Stimulated activated CD4-positive, alpha-beta T cell treated with anti-CD3 and anti-CD28 coated beads, TNF-alpha, amount 100 ng/mL, for 1 hour (primary cell): ENCODE data around the gene SLC25A34.

Experiments used
- DNase-seq, 3 donors: peaks; one replicate each; pipeline ENCODE4 v3.0.0-alpha.2; 2020; ENCODE audit warnings: low read depth in 3 of 3, low spot score in 1 of 3

SLC25A34 gene

DNA sequence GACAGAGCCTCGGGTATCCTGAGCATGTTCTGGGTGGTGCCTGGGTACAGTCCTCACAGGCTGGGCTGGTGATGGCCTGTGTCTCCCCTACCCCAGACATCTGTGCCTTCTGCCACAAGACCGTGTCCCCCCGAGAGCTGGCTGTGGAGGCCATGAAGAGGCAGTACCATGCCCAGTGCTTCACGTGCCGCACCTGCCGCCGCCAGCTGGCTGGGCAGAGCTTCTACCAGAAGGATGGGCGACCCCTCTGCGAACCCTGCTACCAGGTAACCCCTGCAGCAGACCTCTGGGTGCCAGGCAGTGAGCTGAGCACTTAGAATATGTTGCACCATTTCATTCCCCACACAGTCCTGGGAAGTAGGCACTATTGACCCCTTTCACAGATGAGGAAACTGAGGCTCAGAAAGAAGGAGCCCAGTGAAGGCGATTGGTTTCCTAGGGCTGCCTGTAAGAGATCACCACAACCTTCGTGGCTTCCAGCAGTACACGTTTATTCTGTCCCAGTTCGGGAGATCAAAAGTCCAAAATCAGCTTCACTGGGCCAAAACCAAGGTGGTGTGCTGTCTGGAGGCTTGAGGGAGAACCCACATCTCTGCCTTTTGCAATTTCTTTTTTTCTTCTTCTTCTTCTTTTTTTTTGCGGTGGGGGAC is 34.4 kb downstream of the SLC25A34 start:
- DNase-seq, result no peak

- DNase-seq, result no peak
Measured at GRCh38 chr1:15771836-15772515, 35.9 kb downstream of the SLC25A34 start.

- no peak for DNase-seq
Measured at GRCh38 chr1:15775706-15776105, 39.6 kb downstream of the SLC25A34 start.

DNA sequence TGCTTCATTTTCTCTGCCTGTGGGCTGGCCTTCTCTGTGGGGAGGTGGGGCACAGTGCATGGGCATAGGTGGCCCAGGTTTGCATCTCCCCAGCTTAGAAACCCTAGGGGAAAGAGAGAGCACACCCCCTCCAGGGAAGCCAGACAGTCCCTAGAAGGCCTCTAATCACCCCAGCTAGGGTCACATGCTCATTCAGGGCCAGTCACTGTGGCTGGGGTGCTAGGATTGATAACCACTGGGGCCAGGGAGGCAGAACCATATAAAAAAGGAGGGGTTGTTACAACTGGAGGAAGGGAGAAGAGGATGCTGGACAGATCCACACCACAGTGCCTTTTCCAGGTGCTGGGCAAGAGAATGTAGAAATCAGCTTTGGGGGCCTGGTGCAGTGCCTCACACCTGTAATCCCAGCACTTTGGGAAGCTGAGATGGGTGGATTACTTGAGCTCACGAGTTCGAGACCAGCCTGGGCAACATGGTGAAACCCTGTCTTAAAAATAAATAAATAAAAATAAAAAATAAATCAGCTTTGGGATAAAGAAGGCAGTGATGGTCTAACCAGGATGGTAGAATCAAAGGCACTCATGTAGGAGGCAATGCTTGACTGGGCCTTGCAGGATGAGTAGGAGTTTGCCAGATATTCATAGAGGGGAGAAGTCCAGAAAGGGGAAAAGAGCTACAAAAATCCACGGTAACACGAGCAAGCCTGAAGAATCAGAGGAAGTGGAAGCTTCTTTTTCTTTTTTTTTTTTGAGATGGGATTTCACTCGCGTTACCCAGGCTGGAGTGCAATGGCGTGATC is 42.0 kb downstream of the SLC25A34 start:
- DNase-seq, result no peak

DNA sequence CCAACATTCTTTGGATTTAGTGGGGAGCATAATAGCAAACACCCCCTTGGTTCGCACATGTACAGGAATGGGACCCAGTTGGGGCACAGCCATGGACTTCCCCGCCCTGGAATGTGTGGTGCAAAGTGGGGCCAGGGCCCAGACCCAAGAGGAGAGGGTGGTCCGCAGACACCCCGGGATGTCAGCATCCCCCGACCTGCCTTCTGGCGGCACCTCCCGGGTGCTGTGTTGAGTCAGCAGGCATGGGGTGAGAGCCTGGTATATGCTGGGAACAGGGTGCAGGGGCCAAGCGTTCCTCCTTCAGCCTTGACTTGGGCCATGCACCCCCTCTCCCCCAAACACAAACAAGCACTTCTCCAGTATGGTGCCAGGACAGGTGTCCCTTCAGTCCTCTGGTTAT is 49.6 kb downstream of the SLC25A34 start:
- no peak for DNase-seq

GRCh38 chr1:15786581-15786980 is 50.5 kb downstream of the SLC25A34 start:
- DNase-seq, result no peak

DNA sequence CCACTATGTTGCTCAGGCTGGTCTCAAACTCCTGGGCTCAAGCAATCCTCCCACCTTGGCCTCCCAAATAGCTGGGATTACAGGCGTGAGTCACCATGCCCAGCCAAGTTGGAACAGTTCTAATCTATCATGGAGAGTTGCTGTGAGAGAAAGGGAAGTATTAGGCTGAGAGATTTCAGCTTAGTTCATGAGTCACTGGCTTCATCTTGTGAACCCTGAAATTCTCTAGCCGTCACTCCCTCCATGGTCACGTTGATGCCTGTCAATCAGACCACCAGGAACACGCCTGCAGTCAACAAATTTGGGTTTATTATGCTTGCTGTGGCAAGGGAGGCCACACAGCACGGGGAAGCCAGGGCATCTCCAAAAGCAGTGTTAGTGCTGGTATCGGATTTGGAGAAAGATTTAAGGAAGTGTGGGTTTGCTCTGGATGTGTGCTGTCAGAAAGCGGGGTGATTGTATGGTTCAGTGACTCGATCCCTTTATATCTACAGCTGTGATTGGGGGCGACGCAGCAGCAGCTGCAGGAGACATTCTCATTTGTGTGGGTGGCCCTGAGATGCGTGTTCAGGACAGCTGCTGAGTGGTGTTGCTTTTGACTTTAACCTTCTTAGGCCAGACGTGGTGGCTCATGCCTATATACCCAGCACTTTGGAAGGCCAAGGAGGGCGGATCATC is 52.7 kb downstream of the SLC25A34 start:
- DNase-seq, result no peak
